GM13976 (cell line): ENCODE data around the gene OR6C4.
"Not testable (repeated sequence)": the region's sequence is repeated elsewhere in the genome, so short reads cannot be mapped to it uniquely, and the experiment has no call there.

ENCODE experiments used
- DNase-seq: peaks from one replicate; pipeline ENCODE4 v3.0.0; 2012; ENCODE audit warnings: low spot score
- CTCF ChIP-seq: IDR thresholded peaks from 2 replicates; pipeline ENCODE4 v1.5.1; 2012; ENCODE audit warnings: borderline replicate concordance, mild to moderate bottlenecking; ENCODE audit not compliant: insufficient read depth; ENCODE audit errors: extremely low read depth, missing control alignments, control extremely low read depth
- in situ Hi-C: fragments of 300-500 bp; cut with MboI; formaldehyde crosslinking; loops from one replicate; pipeline ENCODE4 v1.12.0; 2022; ENCODE audit warnings: low sequenced_read_pairs, mixed read lengths, inconsistent platforms; ENCODE audit not compliant: unreplicated experiment

The OR6C4 gene

GRCh38 chr12:55554296-55554695, 4.9 kb downstream of the OR6C4 start:
- TF ChIP-seq CTCF = no peak
- no peak for DNase-seq
- in situ Hi-C loops = no loop called here

GRCh38 chr12:55570060-55570459, 20.7 kb downstream of the OR6C4 start:
- DNase-seq, in situ Hi-C loops: not testable (repeated sequence)

- DNase-seq, in situ Hi-C loops: not testable (repeated sequence)
Measured at GRCh38 chr12:55570689-55571088, 21.3 kb downstream of the OR6C4 start.

GRCh38 chr12:55572168-55572567, 22.8 kb downstream of the OR6C4 start, which contains the start of gene OR2AP1:
Gene OR2AP1, plus strand, starts transcription at chr12:55572468. Its CDS starts 1,947 bp downstream, at chr12:55574415.
- no peak for TF ChIP-seq CTCF
- in situ Hi-C loops = no loop called here
- no peak for DNase-seq

GRCh38 chr12:55582066-55582465, 32.7 kb downstream of the OR6C4 start:
- no peak for DNase-seq
- TF ChIP-seq CTCF = no peak
- in situ Hi-C loops = no loop called here

GRCh38 chr12:55585817-55586216, 36.4 kb downstream of the OR6C4 start:
- no peak for DNase-seq
- in situ Hi-C loops = no loop called here
- no peak for TF ChIP-seq CTCF

GRCh38 chr12:55590152-55590551, 40.8 kb downstream of the OR6C4 start:
- in situ Hi-C loops, DNase-seq: not testable (repeated sequence)
